Prostate gland (tissue), 2 donors: ENCODE measurements around the gene F2R.

Experiments
- CTCF ChIP-seq, 4 experiments: fragments of 200-600 bp in 2 of 4; fragments of 450-650 bp in 2 of 4; sonication (generic) in 2 of 4; IDR thresholded peaks; 1 replicate in 3 of 4; 2 replicates in 1 of 4; pipeline ENCODE4 v1.5.1; 2016 to 2019; ENCODE audit warnings: antibody characterized with exemption in 4 of 4, mild to moderate bottlenecking in 2 of 4, moderate library complexity in 2 of 4
- POLR2AphosphoS5 ChIP-seq: sonication (generic); formaldehyde crosslinking; IDR thresholded peaks from one replicate; pipeline ENCODE4 v1.6.1; 2017; ENCODE audit warnings: antibody characterized with exemption

GRCh38 chr5:76776391-76776790 lies 60.5 kb downstream of the F2R start:
- TF ChIP-seq CTCF (IDR thresholded peaks at IDR 0.05) (no peak), POLR2AphosphoS5 (no peak)
